CD4-positive, alpha-beta T cell treated with Interleukin-17A for 1 hour (primary cell): Measurements from ENCODE around the gene EEFSEC.

Source experiments
- DNase-seq: peaks from one replicate; pipeline ENCODE4 v3.0.0-alpha.2; 2020

Gene EEFSEC

DNA sequence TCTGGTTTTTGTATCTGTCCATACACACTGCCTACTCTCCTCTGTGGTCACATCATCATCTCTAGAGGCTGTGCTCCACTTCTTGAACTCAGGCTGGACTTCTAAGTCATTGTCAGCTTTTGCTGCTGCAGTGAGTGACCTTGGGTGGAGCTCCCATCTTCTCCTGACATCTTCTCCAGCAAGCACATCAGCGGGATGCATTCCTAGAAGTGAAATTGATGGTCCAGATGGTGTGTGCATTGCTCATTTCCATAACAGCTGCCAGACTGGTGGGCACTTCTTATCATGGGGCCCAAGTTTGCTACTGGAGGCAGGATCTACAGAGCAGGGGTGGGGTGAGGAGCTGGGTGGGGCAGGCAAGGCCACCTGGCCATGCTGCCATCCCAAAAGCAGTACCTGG, 203.5 kb downstream of the EEFSEC start:
- DNase-seq = no peak

DNA sequence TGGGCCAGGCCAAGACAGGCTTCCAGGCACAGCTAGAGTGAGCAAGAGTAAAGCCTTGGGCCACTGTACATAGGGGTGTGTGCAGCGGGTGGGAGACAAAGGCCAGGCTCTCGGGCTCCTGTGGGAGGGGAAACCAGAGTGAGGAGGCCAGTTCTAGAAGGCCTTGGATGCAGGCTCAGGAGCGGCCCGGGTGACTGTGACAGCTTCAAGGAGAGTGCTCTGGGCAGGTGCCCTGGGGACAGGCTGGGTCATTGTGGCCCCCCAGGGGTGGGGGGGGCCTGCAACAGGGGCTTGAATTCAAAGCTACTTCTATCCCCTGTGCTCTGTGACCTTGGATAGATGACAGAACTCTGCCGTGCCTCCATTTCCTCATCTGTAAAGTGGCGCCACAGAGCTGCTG, 204.3 kb downstream of the EEFSEC start:
- no peak for DNase-seq

DNA sequence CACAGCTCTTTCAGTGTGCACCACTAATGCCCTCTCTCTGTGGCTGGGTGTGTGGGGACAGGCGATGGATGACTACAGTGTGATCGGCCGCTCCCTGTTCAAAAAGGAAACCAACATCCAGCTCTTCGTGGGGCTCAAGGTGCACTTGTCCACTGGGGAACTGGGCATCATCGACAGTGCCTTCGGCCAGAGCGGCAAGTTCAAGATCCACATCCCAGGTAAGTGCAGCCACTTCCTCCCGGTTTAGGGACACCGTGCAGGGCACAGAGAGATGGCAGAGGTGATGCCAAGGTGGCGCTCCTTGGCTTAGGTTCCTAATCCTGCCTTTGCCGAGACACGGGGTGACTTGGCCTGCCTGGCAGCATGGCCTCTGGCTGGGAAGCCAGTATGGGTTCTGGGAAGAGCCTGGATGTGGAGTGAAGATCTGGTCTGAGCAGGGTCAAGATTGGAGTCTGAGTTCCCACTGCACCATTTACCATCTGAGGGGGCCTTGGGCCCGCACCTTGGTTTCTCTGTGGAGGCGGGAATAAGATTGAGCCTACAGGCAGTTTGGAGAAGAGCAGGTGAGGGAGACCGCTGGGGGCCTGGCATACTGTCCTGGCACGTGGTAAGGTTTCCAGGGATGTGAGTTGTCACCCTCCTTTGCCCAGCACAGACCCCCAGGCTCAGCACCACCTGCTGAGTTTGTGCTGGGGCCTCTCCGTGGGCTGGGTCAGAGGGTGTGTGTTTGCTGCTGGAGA, 205.0 kb downstream of the EEFSEC start:
- DNase-seq = no peak

DNA sequence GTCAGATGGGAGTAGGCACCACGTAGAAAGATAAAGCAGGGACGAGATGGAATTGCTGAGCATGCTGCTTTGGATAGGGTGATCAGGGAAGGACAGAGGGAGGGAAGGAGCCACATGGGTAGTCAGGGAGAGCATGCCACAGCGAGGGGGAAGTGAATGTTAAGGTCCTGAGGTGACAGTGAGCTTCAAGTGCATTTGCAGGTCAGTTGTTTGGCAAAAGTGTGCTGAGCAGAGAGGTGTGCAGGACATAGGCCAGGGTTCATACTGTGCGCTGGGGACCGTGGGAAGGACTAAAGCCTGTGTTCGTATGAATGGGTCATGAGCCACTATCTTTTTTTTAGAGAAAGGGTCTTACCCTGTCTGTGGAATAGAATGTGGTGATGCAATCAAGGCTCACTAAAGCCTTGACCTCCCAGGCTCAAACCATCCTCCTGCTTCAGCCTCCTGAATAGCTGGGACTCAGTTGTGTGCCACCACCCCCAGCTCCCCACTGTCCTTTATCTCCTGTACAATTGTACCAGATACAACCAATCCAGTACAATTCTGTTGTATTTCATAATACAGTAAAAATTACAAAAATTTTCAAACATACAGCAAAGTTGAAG, 205.9 kb downstream of the EEFSEC start:
- no peak for DNase-seq

DNA sequence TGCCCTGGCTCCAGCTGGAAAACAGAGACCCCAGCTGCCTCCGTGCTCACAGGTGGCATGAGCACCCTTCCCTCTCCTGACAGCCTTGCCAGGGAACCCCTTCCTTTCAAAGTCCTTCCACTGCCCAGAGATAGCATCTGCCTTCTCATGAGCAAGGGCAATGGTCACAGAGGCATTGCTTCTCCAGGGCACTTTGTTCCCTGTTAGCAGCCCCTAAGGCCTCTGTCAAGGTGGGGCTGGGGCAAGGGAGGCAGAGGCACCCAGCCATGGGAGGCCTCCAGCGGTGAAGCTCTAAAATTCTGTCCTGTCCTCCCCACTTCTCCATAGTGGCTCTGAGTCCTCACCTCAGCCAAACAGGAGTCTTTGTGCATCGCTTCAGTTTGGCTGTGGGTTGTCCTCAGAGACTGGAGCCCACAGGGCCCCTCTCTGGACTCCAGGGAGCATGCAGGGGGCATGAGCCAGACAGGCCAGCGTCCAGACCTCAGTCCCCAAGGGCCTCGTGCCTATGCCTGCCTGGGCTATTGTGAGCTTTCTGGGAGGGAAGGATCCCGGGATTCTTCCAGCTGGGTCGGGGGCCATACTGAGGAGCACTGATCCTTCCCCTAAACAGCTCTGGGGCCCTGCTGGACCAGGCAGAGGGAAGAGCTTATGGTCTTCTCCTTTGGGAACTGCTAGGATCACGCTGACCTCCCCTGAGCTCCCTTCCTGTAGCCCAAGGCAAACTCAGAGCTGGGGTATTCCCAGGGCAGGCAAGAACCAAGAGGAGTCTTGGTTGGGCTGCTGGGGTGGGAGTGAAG, 206.8 kb downstream of the EEFSEC start:
- no peak for DNase-seq

DNA sequence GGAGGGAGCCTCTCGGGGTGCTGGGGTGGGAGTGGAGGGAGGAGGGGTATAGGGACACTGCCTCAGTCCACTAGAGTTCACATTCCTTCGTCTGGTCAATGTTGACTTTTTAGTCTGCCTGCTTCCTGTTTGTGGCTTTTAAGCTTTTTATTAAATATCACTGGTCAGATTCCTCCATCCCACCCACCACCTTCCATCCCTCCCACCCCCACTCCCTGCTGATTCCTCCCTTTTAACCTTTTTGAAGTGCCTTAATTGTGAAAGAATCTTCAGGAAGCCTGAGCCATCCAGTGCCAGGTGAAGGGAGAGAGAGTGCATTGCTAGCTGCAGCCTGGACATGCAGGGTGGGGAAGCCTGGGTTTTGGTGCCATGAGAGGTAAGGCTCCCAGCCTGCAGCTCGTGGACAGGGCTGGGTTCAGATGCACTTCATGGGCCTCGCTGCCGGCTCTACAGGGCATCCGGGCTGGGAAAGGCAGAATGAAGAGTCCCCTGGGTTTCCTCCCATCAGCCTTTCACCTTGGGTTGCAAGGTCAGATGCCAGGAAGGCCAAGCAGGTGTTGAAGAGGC, 207.5 kb downstream of the EEFSEC start:
- no peak for DNase-seq

DNA sequence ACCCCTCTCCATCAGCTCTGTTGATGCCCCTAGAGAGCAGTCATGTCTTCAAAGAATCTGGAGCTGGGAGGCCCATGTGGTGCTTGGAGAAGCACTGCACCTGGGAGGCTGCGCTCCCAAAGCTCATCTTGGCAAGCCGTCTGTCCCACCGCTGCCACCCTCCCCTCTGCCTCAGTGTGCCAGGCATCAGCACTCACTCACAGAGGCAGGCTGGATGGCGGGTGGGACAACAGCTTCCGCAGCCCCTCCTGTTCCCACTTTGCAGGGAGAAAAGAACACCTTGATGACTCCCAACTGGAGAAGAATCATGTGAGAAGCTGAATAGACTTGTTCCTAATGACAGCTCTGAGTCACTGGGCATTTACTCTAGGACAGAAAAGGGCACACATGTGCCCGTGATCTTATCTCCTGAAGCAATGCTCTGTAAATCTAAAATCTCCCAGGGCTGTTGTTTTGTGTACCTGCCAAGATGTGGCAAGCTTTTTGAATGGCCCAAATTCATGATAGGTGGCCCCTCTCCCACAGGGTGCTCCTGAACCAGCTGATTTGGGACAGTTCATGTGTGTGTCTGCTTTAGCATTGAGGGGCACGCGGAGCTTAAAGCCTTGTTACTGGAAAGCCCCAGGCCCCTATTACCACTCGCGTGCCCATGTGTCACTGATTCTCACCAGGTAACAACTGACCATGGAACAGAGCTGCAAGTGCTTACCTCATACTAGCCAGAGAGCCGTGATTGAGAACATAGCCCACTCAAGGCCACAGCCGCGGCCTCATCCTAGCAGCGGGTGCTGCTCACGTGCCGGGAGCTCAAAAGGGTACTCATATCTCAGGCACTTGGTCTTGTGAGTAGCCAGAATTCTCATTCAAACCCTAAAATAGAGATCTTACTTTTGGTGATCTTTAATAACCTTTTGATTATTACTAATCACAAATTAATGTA, 209.0 kb downstream of the EEFSEC start:
- DNase-seq = no peak

DNA sequence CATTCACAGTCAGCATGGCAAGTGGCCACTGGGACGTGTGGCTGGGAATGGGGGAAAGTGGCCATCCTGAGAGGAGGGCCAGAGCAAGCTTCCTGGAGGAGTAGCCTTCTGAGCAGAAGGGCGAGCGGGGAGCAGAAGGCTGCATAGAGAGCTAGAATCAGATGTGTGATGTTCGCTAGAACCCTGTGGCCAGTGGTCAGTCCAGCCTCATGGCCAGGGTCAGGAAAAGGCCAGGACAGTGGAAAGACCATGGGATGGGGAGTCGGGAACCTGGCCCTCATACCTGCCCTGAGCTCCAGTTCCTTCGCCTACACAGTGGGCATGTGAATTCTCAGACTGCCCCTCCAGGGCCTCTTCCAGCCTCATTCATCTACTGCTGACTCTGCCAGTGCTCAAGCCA, 211.0 kb downstream of the EEFSEC start:
- DNase-seq = no peak

DNA sequence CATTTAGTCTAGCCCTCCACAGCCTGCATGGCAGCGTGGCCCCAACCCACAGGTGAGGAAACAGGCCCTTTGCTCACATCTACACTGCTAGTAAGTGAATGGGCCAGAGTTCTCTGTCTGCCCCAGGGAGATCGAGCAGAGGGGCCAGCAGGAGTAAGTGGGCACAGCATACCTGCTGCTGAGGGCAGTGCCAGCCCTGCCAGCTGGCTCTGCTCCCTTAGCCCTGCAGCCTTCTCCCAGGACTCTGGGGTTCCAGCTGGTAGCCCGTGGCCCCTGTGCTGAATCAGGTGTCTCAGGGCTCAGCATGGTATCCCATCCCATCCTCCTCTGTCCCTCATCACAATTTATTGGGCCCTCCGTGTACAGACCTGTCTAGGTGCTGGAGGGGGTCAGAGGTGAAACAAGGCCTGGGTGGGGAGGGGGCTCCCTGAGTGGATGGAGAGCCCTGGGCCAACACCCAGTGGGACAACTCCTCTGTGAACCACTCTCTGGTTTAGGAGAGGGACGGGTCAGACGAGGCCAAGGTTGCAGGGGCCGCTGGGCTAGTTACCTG, 211.6 kb downstream of the EEFSEC start:
- no peak for DNase-seq

DNA sequence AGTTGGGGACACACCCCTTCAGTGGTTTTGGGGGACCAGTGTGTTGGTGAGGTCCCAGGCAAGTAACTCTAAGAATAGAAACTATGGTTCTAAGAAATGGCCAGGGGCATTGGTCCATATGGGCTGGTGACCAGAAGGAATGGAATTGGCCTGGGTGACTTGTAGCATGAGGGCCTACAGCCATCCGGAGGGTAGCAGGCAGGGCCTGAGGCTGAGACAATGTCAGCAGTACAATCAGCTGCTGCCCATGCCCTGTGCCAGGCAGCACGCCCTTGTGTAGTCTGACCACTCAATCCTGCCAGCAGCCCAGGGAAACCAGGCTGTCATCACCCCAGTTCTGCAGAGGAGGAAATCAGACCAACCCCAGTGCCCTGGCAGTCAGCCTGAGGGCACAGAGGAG, 212.9 kb downstream of the EEFSEC start:
- no peak for DNase-seq

DNA sequence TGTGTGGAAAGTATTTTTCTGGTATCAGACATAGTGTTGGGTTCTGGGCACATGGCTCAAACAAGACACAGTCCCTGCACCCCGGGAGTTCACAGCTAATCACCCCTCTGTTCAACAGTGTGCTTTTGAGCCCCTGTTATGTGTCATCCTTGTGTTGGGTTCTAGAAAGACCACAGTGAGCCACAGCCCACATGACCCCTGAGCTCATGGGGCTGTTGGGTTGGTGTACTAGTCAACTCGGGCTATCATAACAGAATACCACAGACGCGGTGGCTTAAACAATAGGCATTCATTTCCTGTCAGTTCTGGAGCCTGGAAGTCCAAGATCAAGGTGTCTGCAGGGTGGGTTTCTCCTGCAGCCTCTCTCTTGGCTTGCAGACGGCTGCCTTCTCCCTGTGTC, 213.4 kb downstream of the EEFSEC start:
- DNase-seq = no peak

DNA sequence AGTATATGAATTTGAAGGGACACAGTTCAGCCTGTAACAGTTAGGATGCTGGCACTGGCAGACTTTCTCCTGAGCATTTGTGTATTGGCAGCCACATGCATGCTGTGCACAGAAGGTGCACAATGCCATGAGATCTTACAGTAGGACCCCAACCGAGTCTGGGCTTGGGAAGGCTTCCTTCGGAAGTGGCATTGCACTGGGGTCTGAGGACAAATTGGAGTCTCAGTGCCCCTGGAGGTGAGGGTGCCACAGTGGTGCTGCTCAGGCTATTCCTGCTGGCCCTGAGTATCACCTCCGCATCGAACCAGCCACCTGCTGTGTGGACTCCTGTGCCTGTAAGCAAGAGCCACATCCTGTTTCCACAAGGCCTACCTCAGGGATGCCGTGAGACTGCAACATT, 213.9 kb downstream of the EEFSEC start:
- no peak for DNase-seq

DNA sequence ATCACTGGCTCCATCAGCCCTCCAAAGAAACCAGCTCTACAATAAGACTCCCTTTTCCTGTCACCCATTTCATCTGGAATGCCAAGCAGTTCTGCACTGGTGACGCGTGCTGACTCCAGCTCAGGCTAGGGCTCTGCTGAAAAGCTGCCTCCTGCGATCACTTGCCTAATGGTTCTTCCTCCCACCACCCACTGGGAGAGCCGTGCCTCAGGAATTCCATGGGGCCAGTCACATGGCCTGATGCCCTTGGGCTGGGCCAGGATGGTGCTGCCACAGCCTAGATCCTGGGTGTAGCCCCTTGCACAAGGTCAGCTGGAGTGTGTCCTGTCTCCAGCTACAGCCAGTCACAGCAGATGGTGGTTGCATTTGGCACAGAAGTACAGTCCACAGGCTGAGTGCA, 214.5 kb downstream of the EEFSEC start:
- DNase-seq = no peak

DNA sequence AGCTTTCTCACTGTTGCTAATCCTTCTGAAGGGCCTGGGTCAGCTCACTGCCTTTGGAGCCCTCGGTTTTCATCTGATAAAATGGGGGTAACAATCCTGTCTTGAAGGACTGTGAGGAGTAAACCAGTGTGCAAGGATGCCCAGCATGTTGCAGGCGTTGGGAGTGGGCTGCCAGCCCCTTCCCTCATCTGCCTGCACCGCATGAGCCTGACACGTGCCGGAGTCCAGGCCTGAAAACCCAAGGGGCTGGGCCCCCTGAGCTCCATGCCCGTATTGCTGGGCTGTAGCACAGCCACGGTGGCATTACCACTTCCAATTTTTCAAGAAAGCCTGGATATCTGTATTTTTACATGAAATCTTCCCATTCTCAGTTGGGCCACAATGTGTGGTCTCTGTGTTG, 215.3 kb downstream of the EEFSEC start:
- no peak for DNase-seq

DNA sequence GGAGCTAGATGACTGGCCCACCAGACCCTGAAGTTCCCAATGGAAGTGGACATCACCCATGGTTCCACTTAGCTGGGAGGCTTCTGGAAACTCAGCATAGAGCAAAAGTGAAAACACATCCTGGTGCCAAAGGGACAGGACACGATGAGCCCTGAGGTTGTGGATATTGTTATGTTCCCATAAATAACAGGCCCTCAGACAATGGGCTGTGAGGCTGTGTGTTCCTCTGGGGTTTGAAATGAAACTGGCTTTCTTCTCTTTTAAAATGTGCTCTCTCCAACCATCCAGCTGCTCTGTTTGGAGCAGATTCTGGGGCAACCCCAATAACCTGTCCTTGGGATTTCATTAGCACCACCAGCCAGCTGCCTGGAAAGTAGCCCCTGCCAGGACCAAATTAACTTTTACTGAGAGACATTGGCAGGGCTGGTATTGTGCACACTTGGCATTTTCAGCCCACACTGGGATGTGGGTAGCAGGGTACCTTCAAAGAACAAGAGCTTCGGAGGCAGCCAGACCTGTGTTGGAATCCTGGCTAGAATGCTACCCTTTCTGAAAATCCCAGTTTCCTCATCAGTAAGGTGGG, 215.9 kb downstream of the EEFSEC start:
- no peak for DNase-seq

DNA sequence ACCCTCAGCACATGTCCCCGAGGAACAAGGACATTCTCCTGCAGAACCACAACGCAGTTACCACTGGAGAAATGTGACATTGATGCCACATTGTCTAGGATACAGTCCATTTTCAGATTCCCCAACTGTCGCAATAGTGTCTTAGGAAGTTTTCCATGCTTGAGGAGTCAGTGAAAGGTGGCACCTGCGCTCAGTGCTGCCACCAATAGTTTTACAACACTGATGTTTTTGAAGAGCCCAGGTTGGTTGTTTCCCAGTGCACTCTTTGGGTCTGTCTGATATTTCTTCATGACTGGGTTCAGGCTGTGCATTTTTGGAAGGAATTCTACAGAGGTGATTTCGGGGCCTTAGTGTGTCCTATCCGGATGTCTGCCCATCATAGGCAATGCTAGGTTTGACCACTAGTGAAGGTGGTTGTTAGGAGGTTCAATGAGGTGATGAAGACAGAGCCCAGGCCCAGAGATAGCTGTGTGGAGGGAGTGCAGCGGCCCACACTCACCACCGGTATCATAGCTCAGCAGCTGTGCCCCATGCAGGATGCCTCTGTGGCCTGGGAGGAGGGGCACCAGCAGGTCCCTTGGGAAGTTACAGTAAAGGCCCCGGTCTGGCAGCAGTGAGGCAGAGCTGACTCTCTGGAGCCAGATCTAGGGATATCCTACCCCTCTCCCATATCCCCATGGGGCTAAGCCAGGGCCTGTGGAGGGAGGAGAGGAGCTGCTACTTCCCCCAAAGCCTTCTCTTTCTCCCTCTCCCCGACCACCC, 216.8 kb downstream of the EEFSEC start:
- no peak for DNase-seq

DNA sequence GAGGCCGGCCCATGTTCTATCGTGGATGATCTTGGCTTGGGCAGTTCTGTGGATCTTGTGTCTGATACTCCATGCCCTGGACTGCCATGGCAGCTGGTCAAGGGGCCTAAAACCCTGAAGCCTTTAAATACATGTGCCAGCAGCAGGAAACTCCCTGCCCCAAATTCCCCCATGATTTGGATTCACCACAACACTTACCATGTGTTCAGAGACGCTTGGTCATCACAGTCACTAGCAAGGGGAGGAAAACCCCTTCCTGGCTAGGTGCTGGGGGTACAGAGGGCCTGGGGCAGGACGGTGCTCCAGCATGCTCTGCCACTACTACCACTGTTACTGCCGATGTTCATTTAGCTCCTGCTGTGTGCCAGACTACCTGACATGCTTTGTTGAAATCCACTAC, 219.0 kb downstream of the EEFSEC start:
- DNase-seq = no peak

DNA sequence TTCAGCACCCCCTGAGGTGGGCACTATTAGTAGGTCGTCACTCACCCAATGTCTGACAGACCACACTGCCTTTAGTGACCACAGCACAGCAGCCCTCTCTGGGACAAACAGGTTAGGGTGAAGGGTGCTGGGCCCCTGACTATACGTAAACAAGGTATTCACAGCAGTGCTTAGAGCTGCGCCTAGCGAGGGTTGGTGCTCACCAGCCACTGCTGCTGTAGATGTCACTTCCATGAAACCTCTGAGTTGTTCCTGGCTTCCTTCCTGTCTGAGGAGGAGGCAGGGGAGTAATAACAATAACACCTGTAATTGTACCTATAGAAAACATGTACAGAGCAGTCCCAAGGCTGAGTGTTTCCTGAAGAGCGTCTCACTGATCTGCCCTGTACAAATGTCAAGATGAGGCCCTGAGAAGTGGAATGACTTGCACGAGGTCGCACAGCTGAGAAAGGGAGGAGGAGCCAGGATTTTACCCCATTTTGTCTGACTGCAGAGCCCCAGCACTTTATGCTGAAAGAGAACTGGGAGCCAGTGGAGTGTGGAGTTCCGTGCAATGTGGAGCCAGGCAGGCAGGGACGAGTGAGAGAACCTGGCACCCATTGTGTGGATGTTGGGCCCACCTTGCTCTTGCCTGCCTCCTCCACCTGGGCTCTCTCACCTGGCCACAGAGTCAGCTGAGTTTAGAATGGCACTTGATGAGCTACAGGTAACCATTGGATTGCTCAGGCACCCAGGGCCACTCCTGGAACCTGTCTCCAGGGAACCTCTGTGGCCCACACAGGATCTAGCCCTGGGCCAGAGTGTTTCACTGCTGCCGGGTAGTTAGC, 219.6 kb downstream of the EEFSEC start:
- DNase-seq = no peak

DNA sequence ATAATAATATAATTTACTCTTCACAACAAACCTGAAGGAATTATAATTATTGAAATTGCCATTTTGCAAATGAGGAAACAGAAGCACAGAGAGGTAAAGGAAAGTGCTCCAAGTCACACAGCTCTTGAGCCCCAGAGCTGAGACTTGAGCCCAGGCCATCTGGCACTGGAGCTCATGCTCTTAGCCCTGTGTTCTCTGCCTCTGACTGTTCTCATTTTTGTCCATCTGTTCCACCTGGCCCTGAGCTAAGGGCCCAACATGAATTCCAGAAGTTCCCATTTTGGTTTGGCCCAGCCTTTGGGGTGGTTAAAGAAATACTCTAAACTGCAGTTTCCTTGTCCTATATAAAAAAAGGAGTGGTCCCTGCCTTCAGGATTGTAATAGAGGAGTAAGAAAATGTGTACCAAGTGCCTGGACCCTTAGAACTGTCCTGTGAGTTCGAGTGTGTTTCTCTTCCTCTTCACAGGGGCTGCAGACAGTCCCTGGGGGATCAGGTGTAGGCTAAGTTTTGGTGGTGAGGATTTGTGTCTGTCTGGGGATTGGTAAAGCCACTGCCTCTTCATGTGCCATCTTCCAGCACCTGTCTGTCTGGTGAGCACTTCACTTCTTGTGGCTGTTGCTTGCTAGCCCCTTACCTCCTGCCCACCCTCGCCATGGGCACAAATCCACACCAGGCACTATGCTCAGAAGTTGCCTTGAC, 221.6 kb downstream of the EEFSEC start:
- no peak for DNase-seq

DNA sequence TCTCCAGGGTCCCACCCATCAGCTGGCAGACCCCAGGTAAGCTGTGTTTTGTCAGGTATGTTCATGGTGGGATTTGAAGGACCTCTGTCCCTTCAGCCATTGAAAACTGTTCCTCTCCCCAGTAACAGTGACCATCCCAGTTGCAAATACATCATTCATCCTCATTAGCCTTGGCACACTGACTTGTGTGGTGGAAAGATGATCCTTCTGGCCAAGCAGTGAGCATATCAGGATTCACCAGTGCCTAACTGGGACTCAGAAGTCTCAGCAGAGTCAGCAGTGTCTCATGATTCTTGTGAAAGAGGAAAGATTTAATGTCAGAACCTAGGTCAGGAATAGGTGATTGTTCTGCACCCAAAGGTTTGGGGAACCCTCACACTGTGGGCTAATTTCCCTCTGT, 223.2 kb downstream of the EEFSEC start:
- no peak for DNase-seq
